Adrenal gland (tissue), 12 donors: ENCODE results near the gene TOR3A. TPM values are rescaled to one million over a fixed set of nuclear protein-coding genes. Genes with fewer than 3 reads are reported as not detected.
A peak's percentile ranks its signal among the peaks of the same experiment; 100 is the strongest.

Experiments
- DNase-seq, 7 donors: peaks; one replicate each; pipeline ENCODE4 v3.0.0-alpha.2; 2019 to 2020
- H3K27ac ChIP-seq, 5 donors: fragments of 200-600 bp; sonication (generic) in 4 of 5; 1 replicate in 3 of 5; 2 replicates in 2 of 5; pipeline versions ENCODE4 v1.5.1 to v1.8.0; 2016 to 2020; ENCODE audit warnings: mild to moderate bottlenecking in 1 of 5
- H3K27me3 ChIP-seq: fragments of 200-600 bp; 2 replicates; pipeline ENCODE4 v1.8.0; 2021
- H3K36me3 ChIP-seq, 2 donors: fragments of 200-600 bp; replicated peaks in 1 of 2; 1 replicate in 1 of 2; 2 replicates in 1 of 2; pipeline versions ENCODE4 v1.5.1 to v1.8.0; 2018 to 2022
- H3K4me1 ChIP-seq, 2 donors: fragments of 200-600 bp; replicated peaks in 1 of 2; 1 replicate in 1 of 2; 2 replicates in 1 of 2; pipeline versions ENCODE4 v1.5.1 to v1.8.0; 2018 to 2021
- H3K4me3 ChIP-seq, 4 donors: fragments of 200-600 bp; sonication (generic) in 3 of 4; one replicate each; pipeline ENCODE4 v1.5.1; 2016 to 2018
- H3K9me3 ChIP-seq, 3 donors: fragments of 200-600 bp; sonication (generic) in 1 of 3; replicated peaks in 1 of 3; 1 replicate in 2 of 3; 2 replicates in 1 of 3; pipeline versions ENCODE4 v1.5.1 to v1.8.0; 2016 to 2021
- POLR2A ChIP-seq, 2 donors: fragments of 450-650 bp; IDR thresholded peaks; one replicate each; pipeline ENCODE4 v1.6.1; 2017; ENCODE audit warnings: antibody characterized with exemption in 2 of 2, mild to moderate bottlenecking in 2 of 2, moderate library complexity in 1 of 2
- WGBS, 4 donors: extraction: QIAGEN DNeasy Blood & Tissue Kit in 2 of 4; methylation state at CpG; one replicate each; pipeline versions ENCODE4 v1.1.5 to v1.1.7; 2013 to 2017; 5-methylcytosine and 5-hydroxymethylcytosine counted together
- intact Hi-C, 2 donors: fragments of 100-400 bp; cut with DNase I; formaldehyde crosslinking; loops; one replicate each; pipeline versions ENCODE4 v1.14.1 to v1.15.0; 2022 to 2023
- polyA plus RNA-seq, 3 donors: library from polyadenylated mRNA; stranded (reverse); fragments of 200-250 nt in 2 of 3; fragments of 350-450 nt in 1 of 3; fragmentation: Illumina TruSeq in 1 of 3; extraction: RNeasy Lipid Tissue Mini Kit (QIAGEN cat#74804) in 1 of 3; gene quantifications; one replicate each; pipeline ENCODE4 v1.2.3, GENCODE V29; 2013 to 2014
- total RNA-seq, 9 donors: library from RNA; depleted of rRNA in 4 of 9; stranded (reverse); fragments of >200 nt in 4 of 9; fragments of 120-200 nt in 1 of 9; fragmentation: NEBNext Ultra II Directional in 1 of 9; extraction: Animal tissue kit (Norgen Biotek cat#: 25700) in 1 of 9; gene quantifications; one replicate each; pipeline versions ENCODE4 v1.1.0 to v1.2.4, GENCODE V29; 2013 to 2023
- TF ChIP-seq, protein P1 (sequence below), 6 experiments: fragments of 450-650 bp in 4 of 6; fragments of 200-600 bp in 2 of 6; sonication (generic) in 1 of 6; IDR thresholded peaks; 1 replicate in 5 of 6; 2 replicates in 1 of 6; pipeline versions ENCODE4 v1.5.1 to v1.8.0; 2016 to 2021; ENCODE audit warnings: antibody characterized with exemption in 6 of 6, mild to moderate bottlenecking in 2 of 6, moderate library complexity in 1 of 6
- donor health status: healthy with polysubstance abuse.
- donor health status: Bipolar disorder and iron deficiency.
- donor health status: DM: yes; HTN: yes; CAD: no.
- donor health status: DM: no; HTN: no; CAD: no.
- donor health status: DM: no; HTN: no; CAD: no.
- donor health status: DM: yes; HTN: yes; CAD: no.

The TOR3A gene
- total and polyA plus RNA-seq, 12 donors, result 6.8 to 53.5 (median 22.3) TPM

- peaks cover 0 to 26% of the 10 kb centered on the region in 2 donors for H3K36me3 ChIP-seq
- 72 to 83% (median 79%) methylated on average over 10 to 16 of the region's 16 CpGs for WGBS, 4 donors
Measured at GRCh38 chr1:179089827-179090482, 8.1 kb downstream of the TOR3A start.

GRCh38 chr1:179090522-179090921, 8.7 kb downstream of the TOR3A start:
- Histone ChIP-seq H3K4me1 (peaks cover 12 to 14% of the 10 kb centered on the region in 2 donors), H3K4me3 (no peak overlapping the region), H3K27ac (peak overlapping the region in 2 of 5 donors; percentile 22 to 60), H3K27me3 (no peaks in the 10 kb centered on the region), H3K9me3 (no peaks in the 10 kb centered on the region), H3K36me3 (peaks cover 0 to 32% of the 10 kb centered on the region in 2 donors)
- peak in 6 of 7 donors; percentile 38 to 60 (median 57) for DNase-seq
- intact Hi-C loops, result no loop called here
- 46 to 66% (median 53%) methylated on average over 8 of the region's 8 CpGs for WGBS, 4 donors
- TF ChIP-seq, protein P1, sequence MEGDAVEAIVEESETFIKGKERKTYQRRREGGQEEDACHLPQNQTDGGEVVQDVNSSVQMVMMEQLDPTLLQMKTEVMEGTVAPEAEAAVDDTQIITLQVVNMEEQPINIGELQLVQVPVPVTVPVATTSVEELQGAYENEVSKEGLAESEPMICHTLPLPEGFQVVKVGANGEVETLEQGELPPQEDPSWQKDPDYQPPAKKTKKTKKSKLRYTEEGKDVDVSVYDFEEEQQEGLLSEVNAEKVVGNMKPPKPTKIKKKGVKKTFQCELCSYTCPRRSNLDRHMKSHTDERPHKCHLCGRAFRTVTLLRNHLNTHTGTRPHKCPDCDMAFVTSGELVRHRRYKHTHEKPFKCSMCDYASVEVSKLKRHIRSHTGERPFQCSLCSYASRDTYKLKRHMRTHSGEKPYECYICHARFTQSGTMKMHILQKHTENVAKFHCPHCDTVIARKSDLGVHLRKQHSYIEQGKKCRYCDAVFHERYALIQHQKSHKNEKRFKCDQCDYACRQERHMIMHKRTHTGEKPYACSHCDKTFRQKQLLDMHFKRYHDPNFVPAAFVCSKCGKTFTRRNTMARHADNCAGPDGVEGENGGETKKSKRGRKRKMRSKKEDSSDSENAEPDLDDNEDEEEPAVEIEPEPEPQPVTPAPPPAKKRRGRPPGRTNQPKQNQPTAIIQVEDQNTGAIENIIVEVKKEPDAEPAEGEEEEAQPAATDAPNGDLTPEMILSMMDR (IDR thresholded peaks at IDR 0.05), result peak in 4 of 6 experiments; percentile 11 to 32 (median 24)
- TF ChIP-seq POLR2A (IDR thresholded peaks at IDR 0.05), result no peak

More at GRCh38 chr1:179089827-179090482, 8.1 kb downstream of the TOR3A start:
- no peak overlapping the region for H3K4me3 ChIP-seq
- no peaks in the 10 kb centered on the region for H3K27me3 ChIP-seq
- DNase-seq, result peak in 1 of 7 donors; percentile 49
- no peaks in the 10 kb centered on the region for H3K9me3 ChIP-seq
- H3K27ac ChIP-seq, result peak overlapping the region in 2 of 5 donors; percentile 22 to 60
- TF ChIP-seq, protein P1 (IDR thresholded peaks at IDR 0.05), result no peak
- TF ChIP-seq POLR2A (IDR thresholded peaks at IDR 0.05), result no peak
- peaks cover 12 to 14% of the 10 kb centered on the region in 2 donors for H3K4me1 ChIP-seq
- intact Hi-C loops, result loop anchor here in 1 of 2 donors (10.0 kb wide), 1 partner anchor 275 kb away; the partner anchor contains the start of gene AXDND1

- 83 to 91% (median 85%) methylated on average over 4 of the region's 4 CpGs for WGBS, 4 donors
- intact Hi-C loops, result no loop called here
- DNase-seq, result peak in 1 of 7 donors; percentile 35
- Histone ChIP-seq H3K4me3 (no peak overlapping the region), H3K4me1 (peaks cover 12 to 14% of the 10 kb centered on the region in 2 donors), H3K36me3 (peaks cover 0 to 35% of the 10 kb centered on the region in 2 donors), H3K27ac (peak overlapping the region in 2 of 5 donors; percentile 22 to 60), H3K9me3 (no peaks in the 10 kb centered on the region), H3K27me3 (no peaks in the 10 kb centered on the region)
- TF ChIP-seq POLR2A (IDR thresholded peaks at IDR 0.05), result no peak
- TF ChIP-seq, protein P1 (IDR thresholded peaks at IDR 0.05), result no peak
Measured at GRCh38 chr1:179090923-179091322, 9.1 kb downstream of the TOR3A start.

DNA sequence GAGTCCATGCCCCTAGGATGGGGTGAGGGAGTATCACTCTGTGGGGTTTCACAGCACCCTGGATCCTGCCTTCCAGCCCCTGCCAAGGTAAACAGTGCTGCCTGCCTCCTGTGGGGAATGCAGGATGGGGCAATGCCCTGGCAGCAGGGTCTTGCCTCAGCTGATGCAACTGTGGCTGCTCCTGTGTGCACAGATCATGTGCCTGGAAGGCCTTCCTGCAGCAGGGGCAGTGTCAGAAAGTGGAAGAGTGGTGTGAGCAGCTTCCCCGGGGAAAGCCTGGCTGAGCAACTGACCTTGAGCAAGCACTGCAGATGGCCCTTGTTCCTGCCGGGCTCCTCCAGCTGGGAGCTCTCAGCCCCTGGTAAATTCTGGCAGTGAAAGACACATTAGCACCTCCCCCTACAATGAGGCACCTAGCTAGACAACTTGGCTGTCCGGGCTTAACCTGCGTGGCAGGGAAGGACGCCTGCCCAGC, 9.9 kb downstream of the TOR3A start:
- Histone ChIP-seq H3K4me1 (peaks cover 12 to 14% of the 10 kb centered on the region in 2 donors), H3K4me3 (no peak overlapping the region), H3K36me3 (peaks cover 0 to 43% of the 10 kb centered on the region in 2 donors), H3K9me3 (no peaks in the 10 kb centered on the region), H3K27me3 (no peaks in the 10 kb centered on the region), H3K27ac (peak overlapping the region in 2 of 5 donors; percentile 21 to 60)
- no peak for TF ChIP-seq POLR2A (IDR thresholded peaks at IDR 0.05)
- TF ChIP-seq, protein P1 (IDR thresholded peaks at IDR 0.05), result no peak
- intact Hi-C loops, result no loop called here
- peak in 6 of 7 donors; percentile 71 to 88 (median 77) for DNase-seq
- WGBS, 4 donors, result 26 to 41% (median 34%) methylated on average over 2 to 5 of the region's 5 CpGs
